ENCODE results near the gene LDAH.
"Not testable (repeated sequence)": the region's sequence is repeated elsewhere in the genome, so short reads cannot be mapped to it uniquely, and the experiment has no call there.

LDAH gene

DNA sequence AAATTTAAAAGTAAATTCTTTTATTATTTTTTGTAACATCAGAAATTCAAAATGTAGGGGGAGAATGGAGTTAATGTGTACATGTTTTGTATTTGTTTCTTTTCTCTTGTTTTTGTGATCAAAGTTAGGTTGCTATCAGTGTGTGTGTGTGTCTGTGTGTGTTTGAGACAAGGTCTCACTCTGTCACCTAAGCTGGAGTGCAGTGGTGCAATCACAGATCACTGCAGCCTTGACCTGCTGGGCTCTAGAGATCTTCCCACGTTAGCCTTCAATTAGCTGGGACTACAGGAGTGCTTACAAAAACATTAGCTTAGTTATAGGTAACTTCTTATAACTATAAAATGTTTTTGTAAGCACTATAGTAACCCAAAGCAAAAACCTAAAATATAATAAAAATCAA is 105.3 kb downstream of the LDAH start:
- no peak for DNase-seq

DNA sequence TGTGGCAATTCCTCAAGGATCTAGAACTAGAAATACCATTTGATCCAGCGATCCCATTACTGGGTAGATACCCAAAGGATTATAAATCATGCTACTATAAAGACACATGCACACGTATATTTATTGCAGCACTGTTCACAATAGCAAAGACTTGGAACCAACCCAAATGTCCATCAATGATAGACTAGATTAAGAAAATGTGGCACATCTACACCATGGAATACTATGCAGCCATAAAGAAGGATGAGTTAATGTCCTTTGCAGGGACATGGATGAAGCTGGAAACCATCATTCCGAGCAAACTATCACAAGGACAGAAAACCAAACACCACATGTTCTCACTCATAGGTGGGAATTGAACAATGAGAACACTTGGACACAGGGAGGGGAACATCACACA is 106.7 kb downstream of the LDAH start:
- not testable (repeated sequence) for DNase-seq

DNA sequence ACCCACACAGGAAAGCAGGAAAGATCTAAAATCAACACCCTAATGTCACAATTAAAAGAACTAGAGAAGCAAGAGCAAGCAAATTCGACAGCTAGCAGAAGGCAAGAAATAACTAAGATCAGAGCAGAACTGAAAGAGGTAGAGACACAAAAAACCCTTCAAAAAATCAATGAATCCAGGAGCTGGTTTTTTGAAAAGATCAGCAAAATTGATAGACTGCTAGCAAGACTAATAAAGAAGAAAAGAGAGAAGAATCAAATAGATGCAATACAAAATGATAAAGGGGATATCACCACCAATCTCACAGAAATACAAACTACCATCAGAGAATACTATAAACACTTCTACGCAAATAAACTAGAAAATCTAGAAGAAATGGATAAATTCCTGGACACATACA is 108.5 kb downstream of the LDAH start:
- DNase-seq = not testable (repeated sequence)

DNA sequence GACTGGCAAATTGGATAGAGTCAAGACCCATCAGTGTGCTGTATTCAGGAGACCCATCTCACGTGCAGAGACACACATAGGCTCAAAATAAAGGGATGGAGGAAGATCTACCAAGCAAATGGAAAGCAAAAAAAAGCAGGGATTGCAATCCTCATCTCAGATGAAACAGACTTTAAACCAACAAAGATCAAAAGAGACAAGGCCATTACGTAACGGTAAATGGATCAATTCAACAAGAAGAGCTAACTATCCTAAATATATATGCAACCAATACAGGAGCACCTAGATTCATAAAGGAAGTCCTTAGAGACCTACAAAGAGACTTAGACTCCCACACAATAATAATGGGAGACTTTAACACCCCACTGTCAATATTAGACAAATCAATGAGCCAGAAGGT is 109.3 kb downstream of the LDAH start:
- not testable (repeated sequence) for DNase-seq

DNA sequence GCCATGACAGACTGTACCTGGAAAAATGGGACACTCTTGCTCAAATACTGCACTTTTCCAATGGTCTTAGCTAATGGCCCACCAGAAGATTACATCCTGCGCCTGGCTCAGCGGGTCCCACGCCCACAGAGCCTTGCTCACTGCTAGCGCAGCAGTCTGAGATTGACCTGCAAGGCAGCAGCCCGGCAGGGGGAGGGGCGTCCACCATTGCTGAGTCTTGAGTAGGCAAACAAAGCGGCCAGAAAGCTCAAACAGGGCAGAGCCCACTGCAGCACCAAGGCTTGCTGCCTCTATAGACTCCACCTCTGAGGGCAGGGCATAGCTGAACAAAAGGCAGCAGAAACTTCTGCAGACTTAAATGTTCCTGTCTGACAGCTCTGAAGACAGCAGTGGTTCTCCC is 111.3 kb downstream of the LDAH start:
- not testable (repeated sequence) for DNase-seq

DNA sequence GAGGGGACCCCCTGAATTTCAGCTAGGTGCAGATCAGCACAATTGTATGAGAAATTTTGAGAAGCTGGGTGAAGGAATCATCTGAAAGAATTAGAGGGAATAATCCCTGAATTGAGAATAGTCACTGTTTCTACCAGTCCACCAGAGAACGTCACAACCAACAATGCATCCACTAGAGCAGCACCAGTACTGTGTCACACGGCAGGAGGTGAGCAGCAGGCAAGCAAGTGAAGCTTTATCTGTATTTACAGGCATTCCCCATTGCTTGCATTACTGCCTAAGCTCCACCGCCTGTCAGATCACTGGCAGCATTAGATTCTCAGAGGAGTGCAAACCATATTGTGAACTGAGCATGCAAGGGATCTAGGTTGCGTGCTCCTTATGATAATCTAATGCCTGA is 115.3 kb downstream of the LDAH start:
- no peak for DNase-seq

DNA sequence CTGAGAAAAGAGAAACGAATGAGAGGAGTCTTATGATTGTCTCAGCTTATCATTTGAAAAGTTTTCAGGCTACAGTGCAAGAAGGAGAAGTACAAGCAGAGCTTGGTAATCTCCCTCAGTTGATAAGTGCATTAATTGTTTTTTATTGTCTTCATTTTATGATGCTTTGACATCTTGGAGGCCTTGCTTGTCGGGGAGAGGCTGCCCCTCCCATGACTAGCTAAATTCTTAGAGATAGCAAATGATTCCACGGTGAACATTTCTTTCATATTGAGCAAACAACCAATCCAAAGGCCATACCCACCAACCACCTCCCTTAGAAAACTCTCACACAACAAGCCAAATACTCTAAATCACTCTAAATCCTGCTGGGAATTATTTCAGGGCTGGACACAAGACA is 116.1 kb downstream of the LDAH start:
- no peak for DNase-seq

DNA sequence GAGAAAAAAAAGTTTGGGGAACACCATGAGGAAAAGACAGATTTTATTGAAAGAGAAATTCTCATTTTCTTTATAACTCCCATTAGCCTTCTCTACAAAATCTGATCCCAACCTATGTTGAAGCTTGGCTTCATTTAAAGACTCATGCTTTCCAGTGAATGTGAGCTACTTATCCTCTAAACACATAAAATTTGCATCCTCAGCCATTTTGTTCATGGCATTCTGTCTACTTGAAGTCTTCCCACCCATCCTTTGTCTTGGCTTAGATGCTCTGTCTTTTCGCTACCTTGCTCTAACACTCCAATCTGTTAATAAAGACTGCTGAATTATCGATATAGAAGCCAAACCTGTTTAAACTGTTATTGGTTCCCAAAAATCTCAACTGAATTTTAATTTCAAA is 116.7 kb downstream of the LDAH start:
- no peak for DNase-seq

DNA sequence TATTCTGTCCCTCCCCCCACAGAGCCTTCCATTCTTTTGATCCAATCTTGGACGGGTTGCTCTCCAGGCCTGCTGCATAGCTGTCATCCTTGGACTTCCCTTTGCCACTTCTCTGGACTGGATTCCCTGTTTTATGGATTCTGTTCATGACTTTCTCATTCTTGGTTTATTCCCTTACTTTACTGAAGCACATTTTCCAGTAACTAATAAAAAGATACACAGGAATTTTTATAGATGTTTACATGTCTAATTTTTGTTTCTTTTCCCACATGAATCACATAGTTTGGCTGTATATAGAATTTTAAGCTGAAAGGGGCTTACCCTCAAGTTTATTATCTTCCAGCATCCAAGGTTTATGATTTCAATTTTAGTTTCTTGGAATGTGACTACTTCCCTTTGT is 118.0 kb downstream of the LDAH start:
- no peak for DNase-seq

DNA sequence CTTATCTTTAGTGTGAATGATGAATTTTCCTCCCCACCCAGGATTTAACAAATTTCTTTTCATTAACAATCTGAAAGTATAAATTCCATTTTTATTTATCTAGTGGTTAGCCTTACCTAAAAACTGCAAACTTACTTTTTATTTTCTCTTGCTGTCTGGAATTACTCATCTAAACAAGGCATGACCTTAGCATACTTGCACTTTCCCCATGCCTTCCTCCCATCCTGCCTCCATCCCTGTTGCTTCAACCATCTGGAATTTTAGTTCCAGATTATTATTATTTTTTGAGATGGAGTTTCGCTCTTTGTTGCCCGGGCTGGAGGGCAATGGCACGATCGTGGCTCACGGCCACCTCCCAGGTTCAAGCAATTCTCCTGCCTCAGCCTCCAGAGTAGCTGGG is 120.3 kb downstream of the LDAH start:
- no peak for DNase-seq

DNA sequence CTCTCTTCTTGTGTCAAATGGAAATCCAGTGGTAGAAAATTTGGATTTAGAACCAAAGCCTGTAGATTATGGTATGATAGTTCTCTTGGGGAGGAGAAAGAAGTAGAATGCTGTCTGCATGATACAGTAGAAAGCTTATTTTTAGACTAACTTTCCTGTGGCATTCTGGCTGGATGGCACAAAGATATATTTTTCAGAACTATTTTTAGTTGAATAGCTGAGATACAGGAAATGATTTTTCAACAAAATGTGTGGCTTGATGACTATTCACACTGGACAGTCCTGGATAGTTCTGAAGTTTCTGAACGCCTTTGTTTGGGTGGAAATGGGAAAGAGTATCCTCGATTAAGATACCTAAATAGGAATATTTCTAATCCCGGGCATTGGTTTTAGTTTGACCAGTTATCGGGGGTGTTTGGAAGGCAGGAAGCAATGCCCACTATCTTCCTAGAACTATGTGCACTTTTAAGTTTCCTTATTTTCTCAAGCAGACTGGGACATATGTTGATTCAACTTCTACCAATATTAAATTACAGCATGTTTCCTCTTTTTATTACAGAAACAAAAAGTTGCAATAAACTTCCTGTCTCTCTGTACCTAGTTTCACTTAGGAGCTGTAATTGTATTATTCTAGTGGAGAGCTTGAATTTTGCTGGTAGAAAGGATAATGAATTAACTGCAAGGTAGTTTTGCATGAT is 123.8 kb downstream of the LDAH start:
- no peak for DNase-seq

DNA sequence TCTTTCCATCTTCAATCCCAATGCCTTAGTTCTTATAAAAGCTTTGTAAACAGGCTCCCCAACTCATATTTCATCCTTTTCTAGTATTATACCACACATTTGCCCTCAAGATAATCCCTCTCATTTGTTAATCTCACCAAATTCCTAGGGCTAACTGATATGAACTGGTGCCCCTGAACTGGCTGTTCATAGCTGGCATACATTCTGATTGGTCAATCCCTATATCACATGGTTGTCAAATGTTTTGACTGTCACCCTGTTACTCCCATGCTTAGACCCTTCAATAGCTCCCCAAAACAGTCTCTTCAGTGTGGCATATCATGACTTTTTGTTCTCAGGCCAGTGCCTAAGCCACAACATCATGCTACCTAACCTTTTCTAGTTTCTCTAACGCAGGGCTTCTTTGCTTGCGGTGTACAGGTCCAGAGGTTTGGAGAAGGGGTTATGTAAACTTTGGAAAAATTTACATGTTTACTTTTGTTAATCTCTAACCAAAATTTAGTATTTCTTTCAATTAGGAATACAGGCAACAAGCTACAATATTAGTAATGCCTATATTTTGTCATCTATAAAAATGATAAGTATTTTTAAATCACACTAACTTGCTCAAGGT is 125.5 kb downstream of the LDAH start:
- no peak for DNase-seq

DNA sequence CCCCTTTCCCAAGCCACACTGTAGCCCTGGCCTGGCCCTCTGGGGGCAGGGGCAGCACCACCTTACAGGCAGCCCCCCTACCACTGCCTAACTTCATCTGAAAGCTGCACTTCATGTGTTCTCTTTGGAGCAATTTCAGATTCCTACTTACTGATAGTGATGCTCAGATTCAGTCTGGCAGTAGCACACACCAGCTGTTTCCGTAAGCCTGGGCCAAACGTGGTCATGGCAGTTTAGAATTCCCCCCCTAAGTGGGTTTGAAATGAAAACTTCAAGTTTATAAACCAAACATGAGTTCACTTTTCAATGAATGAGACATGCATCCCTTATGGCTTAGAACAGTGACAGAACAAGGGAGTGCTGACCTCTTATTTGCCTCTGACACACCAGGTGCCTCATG is 126.5 kb downstream of the LDAH start:
- no peak for DNase-seq

DNA sequence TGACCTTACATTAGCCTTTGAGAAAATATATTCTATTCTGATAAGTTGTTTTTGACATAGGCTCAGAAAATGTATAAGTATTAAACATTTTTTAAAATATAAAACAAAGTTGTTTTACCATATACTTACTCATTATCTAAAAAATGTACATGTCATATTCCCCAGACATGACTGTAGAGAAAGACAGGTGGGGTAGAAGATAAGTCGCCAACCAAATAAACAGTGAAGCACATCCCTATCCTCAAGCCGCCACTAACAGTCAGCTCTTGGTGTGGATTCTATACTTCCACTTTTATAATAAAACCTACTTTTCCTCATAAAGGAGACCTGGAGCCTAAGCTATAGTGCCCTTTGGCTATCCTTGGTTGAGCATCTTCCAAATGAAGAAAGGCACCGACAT is 129.6 kb downstream of the LDAH start:
- no peak for DNase-seq

DNA sequence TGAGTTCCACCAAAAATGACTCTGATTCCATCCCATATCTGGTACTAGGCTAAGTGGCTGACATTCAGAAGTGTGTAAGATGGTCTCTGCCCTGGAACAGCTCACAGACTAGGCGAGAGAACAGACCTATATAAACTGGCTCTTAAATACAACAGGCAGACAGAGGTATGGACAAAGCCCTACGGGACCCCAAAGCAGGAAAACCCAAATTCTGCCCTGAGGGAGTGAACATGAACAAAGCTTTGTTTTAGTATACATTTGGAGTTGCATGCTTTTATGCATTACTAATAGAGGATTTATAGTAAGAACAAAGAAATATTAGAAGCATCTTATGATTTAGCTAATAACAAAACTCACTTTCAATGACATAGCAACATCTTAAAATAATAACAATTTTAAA is 130.8 kb downstream of the LDAH start:
- no peak for DNase-seq

DNA sequence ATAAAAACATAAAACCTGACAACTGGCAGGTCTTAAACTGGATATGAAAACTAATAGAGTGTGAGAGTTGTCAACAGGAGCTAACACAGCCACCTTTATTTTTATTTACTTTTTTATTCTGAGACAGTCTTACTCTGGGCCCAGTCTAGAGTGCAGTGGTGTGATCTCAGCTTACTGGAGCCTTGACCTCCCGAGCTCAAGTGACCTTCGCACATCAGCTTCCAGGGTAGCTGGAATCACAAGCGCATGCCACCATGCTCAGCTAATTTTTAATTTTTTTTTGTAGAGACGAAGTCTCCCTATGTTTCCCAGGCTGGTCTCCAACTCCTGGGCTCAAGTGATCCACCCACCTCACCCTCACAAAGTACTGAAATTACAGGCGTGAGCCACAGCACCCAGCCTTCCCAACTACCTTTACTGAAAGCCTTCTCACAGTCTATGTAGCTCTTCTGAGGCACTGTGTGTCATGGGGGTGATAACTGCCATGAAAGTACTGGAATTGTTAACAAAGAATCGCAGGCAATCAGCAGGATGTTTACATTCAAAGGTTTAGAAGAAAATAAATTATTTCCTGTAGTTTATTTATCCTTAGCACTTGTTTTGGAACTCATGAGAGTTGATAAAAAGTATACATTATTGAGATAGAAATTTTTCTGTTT is 131.7 kb downstream of the LDAH start:
- no peak for DNase-seq

DNA sequence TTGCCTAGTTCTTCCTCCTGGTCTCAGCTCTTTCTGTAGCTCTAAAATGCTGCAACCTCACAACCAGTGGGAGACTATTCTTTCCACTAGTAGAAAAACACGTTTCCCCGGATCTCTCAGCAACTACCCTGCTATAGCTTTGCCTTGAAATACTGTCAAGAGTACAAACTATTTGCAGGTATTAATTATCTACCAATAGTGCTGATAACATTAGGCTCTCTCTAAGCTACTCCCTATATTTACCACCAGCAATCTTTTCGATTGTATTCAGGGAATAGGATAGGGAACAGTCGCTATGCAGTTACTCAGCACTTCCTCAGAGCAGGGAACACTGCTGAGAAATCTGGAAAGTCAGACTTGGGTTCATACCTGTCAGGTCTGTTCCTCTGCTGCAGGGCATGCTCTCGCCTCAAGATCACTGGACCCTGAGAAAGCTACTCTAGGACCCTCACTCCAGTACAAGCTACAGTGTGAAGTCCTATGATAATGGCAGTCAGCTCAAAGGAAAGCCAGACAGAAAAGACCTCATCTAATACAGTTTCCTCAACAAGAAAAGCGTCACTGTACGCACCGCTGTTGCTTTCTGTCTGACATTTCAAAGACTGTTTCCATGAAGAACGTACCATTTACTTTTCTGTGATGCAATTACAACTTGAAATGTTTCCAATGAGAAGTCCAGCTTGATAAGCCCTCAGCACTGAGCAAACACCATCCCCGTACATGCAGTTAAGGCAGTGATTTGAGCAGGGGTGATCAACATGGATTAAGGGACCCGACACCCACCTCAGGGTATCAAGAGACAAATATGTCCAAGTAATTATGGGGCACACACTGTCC is 133.3 kb downstream of the LDAH start:
- DNase-seq = no peak

DNA sequence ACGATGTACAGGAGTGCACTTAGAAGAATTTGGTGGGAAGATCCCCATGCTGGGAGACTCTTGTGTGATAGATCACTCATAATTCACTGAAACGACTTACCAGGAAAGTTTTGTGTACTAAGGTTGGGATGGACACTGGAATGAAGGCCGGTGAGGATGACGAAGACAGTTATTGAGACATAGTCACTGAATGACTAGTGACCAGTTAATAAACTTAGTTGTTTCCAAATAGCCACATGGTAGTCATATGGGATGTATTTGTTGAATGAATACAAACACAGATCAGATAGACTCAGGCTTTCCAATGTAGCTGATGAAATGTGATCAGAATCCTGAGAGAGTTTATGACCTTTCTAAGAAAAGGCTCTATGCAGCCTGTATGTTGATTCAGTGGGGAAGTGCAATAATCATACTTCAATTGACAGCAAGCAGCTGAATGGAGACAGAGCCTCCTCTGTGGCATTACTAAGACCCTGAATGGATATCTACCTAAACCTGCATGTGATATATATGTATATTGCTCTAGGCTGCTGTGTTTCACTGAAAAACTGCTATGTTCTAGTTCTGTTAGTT is 135.6 kb downstream of the LDAH start:
- no peak for DNase-seq

DNA sequence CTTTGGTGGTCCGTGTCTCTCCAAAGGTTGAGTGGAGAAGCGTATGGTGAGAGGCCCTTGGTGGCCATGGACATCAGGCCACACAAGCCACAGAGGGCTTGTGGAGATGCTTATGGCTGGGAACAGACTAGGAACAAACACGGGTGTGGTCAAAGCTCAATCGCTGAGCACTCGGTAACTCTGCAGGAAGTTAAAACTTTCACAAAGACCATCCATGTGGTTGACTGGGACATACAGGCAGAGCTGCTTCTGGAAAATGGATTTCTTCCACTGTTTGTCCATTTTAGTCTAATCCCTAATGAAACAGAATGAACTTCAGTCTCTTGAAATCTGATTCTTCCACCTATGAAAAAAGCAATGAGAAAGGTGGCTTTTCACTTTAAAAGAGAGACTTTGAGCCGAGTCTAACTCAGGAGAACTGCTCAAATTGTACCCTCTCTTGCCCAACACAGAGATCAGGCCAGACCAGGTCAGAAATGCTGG is 138.3 kb downstream of the LDAH start:
- no peak for DNase-seq

DNA sequence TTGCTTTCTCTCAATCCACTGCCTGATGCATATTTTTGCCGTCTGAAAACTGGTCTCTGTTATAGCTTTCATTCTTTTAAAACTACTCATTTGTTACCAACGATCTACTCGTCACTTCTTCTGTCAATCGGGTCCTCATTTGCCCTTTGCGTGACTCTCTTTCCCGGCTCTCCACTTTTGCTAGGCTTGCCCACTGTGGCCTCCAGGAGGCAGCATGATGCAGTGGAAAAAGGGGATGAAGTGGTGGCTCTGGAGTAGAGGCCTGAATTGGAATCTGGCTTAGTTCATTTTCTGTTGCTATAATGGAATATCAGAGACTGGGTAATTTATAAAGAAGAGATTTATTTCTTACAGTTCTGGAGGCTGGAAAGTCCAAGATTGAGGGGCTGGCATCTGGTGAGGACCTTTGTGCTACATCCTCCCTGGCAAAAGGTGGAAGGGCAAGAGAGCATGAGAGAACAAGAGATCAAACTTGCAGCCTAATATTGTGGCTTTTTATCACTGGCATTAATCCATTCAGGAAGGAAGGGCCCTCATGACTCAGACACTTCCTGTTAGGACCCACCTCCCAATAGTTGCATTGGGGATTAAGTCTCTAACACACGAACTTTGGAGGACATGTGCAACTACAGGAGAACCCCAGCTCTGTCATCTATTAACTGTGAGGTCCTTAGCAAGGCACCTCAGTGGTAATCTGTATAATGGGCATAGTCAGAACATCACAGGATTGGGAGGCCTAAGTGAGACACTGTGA is 140.6 kb downstream of the LDAH start:
- DNase-seq = no peak

DNA sequence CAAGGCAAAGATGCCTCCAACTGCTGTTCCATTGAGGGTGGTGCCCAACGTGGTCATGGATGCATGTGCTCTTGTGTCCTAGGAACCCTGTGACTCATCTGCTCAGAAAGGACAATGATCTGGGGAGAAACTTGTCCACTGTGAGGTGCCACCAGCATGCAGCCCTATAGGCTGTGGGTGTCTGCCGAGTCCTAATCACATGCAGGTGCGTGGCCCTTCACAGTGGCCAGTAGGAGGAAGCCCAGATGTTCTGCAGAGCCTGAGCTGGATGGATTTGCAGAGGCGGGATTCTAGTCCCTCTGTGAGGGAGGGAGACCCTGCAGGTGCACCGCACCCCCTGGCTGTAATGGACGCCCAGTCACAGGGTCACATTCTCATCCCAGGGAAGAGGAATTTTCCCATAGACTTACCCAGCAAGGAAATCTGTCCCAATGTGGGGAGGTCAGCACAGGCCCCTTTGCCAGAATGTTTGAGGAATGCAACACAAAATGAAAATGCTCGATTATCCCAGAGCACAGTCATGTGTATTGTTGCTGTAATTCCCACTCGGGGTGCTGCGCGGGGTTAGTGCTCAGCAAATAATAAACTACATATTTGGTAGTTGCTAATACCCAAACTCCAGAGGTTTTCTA is 142.0 kb downstream of the LDAH start:
- DNase-seq = no peak

DNA sequence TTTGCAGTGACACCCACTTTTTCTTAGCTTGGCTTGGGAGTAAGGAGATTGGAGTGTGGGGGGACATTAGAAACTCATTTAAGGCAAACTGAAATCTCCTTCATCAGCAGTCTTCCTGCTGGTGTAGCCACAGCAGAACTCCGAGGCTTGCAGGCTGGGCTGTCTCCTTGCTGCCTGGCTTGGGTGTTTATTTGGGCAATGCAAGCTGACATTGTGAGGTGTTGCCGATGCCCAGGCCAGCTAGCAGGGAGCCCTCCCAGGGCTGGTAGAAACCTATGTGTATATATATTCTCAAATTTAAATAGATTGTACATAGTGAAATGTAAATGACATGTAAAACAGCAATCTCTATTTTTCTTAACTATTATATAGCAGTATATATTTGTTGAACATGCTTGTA is 144.1 kb downstream of the LDAH start:
- no peak for DNase-seq
